RWPE1 (cell line): ENCODE data around the gene FOXD1.
A peak's percentile ranks its signal among the peaks of the same experiment; 100 is the strongest.

Experiments used
- CTCF ChIA-PET: fragments of 350-600 bp; sonication (Branson Sonifier 250); formaldehyde crosslinking; extraction: SDS; loops from one replicate; lab custom pipeline; 2021; lab: Yijun Ruan, JAX
- POLR2A ChIA-PET: fragments of 400-600 bp; formaldehyde crosslinking; extraction: SDS; loops from one replicate; lab custom pipeline; 2020; ENCODE audit warnings: antibody characterized with exemption; ENCODE audit not compliant: low non-redundant PET; lab: Yijun Ruan, JAX
- DNase-seq: peaks from one replicate; pipeline ENCODE4 v3.0.0; 2012; ENCODE audit warnings: low spot score
- H3K27ac ChIP-seq: fragments of 450-650 bp; 2 replicates; pipeline ENCODE4 v1.5.1; 2017
- TF ChIP-seq, protein P1 (sequence below): fragments of 450-650 bp; conservative IDR thresholded peaks from 2 replicates; pipeline ENCODE4 v1.5.1; 2017; ENCODE audit warnings: low read depth, mild to moderate bottlenecking

The FOXD1 gene

DNA sequence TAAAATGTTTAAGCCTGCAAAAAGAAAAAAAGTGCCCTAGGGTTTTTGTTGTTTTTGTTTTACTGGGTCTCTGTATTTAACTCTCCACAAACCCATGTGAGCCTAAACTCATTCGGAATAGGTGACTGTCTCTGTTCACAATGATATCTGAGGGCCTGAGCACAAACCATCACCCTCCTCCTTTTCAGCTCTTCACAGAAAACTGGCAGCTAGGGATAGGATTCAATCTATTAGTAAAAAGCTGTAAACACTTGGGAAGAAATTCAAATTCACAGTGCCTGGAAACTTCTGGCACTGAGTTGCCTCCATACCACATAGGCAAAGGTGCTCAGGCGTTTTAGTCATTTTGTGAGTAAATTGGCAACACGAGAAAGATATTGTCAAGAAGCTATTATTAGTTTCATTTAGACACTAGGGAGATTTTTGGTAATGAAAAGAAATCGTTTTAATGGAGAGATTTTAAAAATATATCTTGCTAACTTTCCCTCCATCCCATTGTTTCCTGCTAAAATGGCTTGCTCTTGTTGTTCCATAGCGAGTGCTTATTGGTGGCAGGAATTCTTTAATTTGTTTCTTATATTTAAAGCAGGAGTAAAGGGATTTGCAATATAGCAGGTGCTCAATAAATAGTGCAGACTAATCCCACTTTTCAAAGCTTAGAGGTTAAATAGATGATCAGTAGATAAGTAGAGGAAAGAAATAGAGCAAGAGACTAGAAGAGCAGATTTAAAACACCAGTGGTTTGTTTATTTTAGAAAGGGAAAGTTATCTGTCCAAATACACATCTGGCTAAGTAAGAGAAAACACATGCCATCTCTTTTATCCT is 9.7 kb downstream of the FOXD1 start:
- no peak for DNase-seq
- no peak overlapping the region for H3K27ac ChIP-seq
- POLR2A ChIA-PET: no interaction called here
- TF ChIP-seq, protein P1, sequence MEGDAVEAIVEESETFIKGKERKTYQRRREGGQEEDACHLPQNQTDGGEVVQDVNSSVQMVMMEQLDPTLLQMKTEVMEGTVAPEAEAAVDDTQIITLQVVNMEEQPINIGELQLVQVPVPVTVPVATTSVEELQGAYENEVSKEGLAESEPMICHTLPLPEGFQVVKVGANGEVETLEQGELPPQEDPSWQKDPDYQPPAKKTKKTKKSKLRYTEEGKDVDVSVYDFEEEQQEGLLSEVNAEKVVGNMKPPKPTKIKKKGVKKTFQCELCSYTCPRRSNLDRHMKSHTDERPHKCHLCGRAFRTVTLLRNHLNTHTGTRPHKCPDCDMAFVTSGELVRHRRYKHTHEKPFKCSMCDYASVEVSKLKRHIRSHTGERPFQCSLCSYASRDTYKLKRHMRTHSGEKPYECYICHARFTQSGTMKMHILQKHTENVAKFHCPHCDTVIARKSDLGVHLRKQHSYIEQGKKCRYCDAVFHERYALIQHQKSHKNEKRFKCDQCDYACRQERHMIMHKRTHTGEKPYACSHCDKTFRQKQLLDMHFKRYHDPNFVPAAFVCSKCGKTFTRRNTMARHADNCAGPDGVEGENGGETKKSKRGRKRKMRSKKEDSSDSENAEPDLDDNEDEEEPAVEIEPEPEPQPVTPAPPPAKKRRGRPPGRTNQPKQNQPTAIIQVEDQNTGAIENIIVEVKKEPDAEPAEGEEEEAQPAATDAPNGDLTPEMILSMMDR: no peak
- CTCF ChIA-PET: interaction anchor here (1.0 kb wide), 3 partner anchors 13 to 223 kb away, joined by 3 to 4 read pairs (median 3); no protein-coding TSS in a partner anchor

DNA sequence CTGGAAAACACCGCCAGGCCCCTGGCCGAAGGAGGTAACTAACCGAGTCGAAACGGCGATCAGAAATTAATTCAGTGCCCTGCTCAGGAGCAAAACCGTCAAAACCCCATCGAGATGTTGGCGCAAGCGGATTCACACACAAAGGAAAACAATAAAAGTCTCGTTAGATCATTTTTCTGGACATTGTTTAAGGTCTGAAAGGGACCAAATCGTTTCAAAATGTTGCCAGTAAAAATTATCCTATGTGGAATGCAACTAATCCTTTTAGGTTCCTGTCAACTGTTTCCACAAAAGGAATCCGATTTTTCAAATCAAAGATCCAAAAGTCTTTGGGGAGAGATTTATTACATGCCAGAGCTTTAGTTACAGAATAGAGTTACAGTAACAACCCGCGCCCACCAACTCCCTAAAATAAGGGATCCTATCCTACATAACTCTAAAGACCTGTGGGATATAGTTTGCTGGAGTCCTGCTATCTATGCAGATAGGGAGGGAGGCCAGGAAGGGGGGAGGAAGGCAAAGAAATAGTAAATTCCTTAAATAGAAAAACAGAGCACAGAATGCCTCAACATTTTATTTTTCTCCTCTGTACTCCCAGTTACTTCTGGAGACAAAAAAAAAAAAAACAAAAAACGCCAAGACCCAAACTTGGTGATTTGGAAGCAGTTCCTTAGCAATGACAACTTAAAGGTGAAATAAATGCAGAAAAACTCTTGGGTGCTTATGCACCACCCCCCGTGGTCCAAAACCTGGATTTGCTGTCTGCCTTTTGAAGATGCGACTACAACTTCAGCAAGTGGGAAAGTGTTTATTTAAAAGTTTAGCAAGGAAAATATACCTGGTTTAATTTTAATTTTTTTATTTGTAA is 10.6 kb downstream of the FOXD1 start:
- CTCF ChIA-PET: interaction anchor here (0.7 to 2.2 kb wide), 14 partner anchors 10 to 1278 kb away, joined by 3 to 14 read pairs (median 4); partner anchors contain the start of gene FOXD1
- peak overlapping the region; percentile 84 for H3K27ac ChIP-seq
- POLR2A ChIA-PET: no interaction called here
- TF ChIP-seq, protein P1: peak; percentile 69
- peak; percentile 34 for DNase-seq

DNA sequence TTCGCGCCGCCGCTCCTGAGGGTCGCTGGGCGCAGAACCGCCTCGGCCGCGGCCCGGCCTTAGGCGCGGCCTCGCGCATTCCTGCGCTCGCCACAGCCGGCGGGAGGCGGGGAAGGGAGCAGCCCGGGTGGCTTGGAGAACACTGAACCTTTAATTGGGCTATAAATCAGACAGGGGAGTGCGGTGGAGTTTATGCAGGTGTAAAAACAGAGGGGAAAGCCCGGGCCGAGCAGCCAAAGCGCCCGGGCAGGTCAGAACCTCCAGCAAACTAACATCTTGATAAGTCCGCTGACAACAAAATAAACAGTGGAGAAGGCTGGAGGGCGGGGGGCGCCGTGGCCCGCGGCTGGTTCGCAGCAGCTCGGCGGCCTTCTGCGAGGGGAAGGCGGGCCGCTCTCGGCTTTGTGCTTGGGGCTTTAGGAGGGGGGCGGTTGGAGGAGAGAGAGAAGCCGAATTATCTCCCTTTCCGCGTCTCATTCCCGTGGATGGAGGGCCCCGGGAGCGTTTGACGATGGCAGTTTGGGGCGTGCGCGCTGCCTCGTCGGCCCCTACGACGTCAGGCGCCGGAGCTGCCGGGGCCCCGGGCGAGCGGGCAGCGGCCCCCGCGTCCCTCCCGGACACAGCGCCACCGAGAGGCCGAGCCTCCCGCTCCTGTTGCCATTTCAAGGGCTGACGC is 11.3 kb downstream of the FOXD1 start:
- TF ChIP-seq, protein P1: peak; percentile 91
- peak overlapping the region; percentile 84 for H3K27ac ChIP-seq
- ChIA-PET CTCF (interaction anchor here (0.6 to 2.2 kb wide), 12 partner anchors 11 to 221 kb away, joined by 3 to 14 read pairs (median 4); partner anchors contain the start of gene FOXD1), POLR2A (no interaction called here)
- DNase-seq: peak; percentile 88

DNA sequence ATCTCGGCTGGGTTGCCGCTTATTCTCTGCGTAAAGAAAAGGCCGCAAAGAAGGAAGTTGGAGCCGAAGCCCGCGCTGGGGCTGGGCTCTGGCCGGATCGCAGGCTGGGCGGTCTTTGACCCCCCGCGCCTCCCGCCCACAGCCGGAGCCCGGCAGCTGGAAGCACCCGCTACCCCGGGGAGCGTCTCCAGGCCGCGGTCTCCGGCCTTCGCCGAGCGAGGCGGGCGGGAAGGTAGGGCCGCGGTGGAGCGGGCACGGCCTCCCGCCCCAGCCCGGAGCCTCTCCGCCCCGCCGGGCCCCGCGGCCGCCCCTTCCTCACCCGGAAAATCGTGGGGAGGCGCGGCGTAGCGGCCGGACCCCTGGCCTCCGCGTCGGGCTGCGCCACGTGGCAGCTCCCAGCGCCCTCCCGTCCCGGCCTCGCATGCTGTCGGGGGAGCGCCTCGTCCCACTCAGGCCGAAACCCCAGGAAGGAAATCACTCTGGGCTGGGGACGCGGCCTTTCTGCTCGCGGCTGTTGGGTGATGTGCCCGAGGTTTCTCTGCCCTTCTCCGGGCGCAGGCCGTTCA is 12.0 kb downstream of the FOXD1 start:
- ChIA-PET POLR2A (no interaction called here), CTCF (interaction anchor here (0.6 to 2.2 kb wide), 6 partner anchors 14 to 1122 kb away, joined by 3 to 14 read pairs (median 4); no protein-coding TSS in a partner anchor)
- no peak for DNase-seq
- TF ChIP-seq, protein P1: no peak
- H3K27ac ChIP-seq: peak overlapping the region; percentile 84

DNA sequence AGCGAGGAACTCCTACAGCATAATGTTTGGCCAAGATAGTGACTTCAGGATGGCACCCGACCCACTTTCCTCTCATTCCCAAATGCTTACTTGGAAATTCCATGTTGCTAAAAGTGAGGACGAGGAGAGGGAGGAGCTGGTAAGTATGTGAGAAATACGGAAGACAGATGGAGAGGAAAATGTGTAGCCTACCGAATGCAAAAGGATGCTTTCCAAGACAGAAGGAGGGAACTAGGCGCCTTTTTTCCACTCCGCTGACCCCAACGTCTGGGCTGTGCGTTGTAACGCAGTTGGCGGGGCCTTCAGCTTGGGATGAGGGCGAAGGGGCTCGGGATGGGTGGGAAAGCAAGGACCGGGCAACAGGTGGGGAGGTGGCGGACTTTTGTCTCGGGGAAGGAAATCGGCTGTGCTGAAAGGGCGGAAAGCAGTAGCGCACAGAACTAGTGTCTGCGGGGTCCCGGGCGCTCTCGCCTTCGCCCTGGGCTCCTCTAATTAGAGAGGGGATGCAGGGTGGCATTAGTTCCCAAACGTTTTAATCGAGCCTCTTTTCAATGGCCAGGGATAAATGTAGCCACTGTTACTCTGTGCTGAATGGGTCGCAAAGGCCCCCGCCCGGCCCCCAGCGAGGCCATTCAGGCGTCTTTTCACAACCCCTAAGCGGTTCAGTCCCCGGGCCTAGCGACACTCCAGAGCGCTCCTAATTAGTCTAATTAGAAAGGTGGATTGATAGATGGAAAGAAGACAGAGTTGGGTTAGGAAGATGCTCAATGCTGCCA is 12.6 kb downstream of the FOXD1 start:
- H3K27ac ChIP-seq: no peak overlapping the region

More for the DNA sequence above, 12.6 kb downstream of the FOXD1 start:
- TF ChIP-seq, protein P1: no peak
- CTCF ChIA-PET: interaction anchor here (0.6 to 2.2 kb wide), 3 partner anchors 82 to 1121 kb away, joined by 5 to 14 read pairs (median 7); no protein-coding TSS in a partner anchor
- no peak for DNase-seq
- POLR2A ChIA-PET: no interaction called here
